Activated gamma-delta T cell treated with Interleukin-2 at 50 U/mL for 16 hours (primary cell): ENCODE results near the gene EPYC.

Experiments
- DNase-seq: peaks from one replicate; pipeline ENCODE4 v3.0.0-alpha.2; 2020

EPYC gene

GRCh38 chr12:91004872-91005271 lies at the start of gene EPYC:
EPYC (minus strand) TSS chr12:91004972; CDS start chr12:91002565, 2,407 bp downstream.
- no peak for DNase-seq

GRCh38 chr12:91053951-91054715 lies 49.4 kb upstream of the EPYC start:
- no peak for DNase-seq

DNA sequence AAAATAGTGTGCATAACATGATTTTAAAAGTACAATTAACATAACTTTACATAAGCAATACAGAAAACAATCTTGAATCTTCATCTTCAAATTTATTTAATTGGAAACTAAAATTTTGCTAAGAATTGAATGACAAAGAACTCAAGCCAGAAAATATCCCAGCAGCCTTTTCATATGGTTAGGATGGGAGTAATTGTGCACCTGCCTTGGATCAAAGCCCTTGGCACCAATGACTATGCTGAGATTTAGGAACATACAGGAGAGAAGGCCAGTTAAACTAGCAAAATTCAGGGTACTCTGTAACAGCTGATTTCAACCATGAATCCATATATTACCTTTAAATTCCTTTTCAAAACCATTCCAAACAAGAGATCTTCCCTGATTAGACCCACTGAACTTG lies 47.3 kb upstream of the EPYC start:
- no peak for DNase-seq

DNA sequence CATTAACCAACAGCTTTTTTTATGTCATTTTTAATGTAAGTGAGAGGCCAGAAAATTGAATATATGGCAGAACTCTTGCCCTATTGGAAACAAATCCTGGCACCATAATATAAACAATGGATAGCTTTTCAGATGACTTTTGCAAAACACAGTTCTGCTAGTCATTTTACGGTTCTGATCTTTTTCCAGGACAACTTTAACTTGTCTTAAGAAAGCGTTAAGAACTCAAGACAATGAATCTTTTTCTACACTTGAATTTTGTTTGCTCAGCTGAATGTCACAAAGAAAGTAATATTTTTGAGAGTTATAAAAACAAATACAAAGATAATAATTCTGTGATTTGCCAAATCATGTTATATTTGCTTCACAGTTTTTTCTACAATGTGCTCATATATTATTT lies 39.8 kb upstream of the EPYC start:
- DNase-seq: no peak

- no peak for DNase-seq
Measured at GRCh38 chr12:91043408-91043807, 38.6 kb upstream of the EPYC start.

GRCh38 chr12:91040096-91040755 lies 35.5 kb upstream of the EPYC start:
- no peak for DNase-seq

DNA sequence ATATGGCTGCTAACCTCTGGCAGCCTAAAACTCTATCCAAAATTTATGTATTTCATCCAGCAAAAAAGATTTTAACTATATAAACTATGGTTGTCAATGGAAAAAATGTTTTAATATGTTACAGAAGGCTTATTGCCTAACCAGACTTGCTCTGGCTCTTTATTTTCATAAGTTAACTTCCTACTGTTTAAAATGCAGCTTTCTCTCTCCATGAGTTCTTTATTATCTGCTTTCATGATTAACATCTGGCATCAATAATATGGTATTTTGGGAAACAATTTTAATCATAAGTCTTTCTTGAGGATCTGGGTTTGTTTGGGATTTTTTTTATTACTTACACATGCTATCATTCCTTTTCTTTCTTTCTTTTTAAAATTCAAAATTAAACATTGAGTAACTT lies 32.5 kb upstream of the EPYC start:
- DNase-seq: no peak

- no peak for DNase-seq
Measured at GRCh38 chr12:91033251-91033650, 28.5 kb upstream of the EPYC start.

DNA sequence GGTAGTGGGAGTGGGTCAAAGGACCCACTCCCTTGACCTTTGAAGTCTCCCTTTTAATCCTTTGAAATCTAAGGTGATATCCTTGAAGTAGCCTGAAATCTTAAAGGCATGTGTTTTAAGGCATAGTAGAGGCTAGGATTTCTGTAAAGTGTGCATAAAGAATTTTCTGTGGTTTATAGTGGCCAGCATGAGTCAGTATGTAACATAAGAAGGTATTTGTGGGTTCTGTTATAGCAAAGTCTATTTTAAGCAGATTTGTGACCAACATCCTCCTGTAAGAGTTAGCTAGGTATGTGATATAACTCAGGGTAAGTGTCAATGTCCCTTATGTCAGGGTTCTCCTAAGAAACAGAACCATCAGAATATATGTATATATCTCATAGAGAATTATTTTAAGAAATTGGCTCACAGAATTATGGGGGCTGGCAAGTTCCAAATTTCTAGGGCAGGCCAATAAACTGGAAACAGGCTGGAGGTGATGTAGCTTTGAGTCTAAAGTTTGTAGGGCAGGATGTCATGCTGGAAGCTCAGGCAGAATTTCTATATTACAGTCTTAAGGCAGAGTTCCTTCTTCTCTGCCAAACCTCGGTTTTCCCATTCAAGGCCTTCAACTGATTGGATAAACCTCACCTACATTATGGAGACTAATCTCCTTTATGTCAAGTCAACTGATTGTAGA lies 18.7 kb upstream of the EPYC start:
- DNase-seq: no peak

DNA sequence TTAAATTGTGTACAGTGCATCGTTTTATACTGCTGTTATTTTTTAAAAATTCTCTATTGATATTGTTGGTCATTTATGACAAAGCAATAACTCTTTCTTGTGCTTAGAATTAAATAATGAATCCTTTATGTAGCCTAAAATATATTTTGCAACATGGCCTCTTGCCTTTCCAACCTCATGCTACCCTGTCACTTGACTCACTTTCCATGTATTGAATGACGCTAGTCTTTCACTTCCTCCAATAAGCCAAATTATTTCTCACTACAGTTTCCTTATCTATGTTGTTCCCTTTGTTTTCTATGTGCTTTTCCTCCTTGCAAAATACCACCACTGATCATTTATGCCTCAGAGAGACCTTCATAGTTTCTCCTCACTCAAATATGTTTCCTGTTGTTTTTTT lies 16.3 kb upstream of the EPYC start:
- DNase-seq: no peak

DNA sequence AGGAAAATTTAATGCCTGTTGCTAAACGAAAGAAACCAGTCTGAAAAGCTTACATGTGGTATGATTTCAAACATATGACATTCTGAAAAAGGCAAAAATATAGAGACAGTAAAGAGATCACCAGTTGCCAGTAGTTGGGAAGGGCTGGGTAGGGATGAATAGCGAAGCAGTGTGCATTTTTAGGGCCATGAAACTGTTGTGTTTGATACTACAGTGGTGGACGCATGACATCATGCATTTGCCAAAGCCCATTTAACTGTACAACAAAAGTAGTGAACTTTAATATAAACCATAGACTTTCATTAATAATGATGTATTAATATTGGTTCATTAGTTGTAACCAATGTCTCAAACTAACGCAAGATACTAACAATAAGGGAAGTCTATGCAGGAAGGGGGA lies 14.7 kb upstream of the EPYC start:
- no peak for DNase-seq

DNA sequence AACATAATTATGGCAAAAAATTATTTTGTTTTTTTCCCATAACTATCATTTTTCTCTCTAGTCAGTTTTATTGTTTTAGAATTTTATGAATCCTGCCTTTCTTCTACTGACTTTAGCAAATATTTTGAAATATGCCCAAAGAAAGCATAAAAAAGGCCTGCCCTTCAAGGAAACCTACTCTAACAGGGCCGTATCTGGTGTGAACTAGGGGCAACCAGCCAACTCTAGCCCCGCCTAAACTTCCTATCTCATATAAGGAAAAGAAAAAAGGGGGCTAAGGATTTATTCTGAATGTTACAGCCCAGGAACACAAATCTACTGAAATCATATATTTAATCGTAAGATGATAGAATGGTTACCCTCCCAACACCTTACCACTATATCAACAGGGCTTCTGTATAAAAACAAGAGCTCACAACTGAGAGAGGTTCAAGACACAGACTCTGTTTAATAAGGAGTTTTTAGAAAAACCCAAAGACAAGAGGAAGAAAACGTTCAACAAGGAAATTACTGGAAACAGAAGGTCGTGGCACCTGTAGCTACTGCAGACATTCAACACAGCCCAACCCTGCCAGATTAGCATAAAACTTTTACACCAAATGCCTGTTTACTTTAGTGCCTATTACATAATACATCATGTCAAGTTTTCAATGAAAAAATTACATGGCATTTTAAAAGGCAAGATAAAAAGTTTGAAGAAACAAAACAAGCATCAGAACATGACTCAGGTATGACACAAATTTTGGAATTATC lies 12.9 kb upstream of the EPYC start:
- DNase-seq: no peak

- DNase-seq: no peak
Measured at GRCh38 chr12:91017043-91017442, 12.3 kb upstream of the EPYC start.

DNA sequence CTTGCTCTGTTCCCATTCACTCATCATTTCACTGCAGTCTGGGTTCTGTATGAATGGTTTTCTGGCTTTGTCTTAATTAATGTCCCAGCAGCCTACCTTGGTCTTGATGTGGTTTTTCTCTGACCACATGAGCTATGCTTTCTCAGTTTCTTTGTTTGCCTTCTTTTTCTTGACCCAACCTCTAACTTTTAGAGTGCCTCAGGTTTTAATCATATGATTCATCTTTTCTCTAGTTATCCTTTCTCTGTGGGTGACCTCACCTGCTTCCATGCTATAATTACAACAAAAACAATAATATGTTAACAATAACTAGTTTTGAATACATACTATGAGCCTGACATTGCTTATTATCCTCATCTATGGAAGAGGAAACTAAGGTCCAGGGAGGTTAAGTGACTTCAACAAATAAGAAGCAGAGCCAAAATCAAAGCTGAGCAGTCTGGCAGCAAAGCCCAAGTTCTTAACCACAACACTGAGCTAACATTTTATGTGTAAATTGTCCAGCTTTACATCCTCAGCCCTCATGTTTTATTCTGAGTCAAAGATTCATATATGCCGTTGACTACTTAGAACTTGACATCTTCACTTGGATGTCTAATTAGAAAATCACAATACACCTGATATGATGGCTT lies 4.7 kb upstream of the EPYC start:
- DNase-seq: no peak

DNA sequence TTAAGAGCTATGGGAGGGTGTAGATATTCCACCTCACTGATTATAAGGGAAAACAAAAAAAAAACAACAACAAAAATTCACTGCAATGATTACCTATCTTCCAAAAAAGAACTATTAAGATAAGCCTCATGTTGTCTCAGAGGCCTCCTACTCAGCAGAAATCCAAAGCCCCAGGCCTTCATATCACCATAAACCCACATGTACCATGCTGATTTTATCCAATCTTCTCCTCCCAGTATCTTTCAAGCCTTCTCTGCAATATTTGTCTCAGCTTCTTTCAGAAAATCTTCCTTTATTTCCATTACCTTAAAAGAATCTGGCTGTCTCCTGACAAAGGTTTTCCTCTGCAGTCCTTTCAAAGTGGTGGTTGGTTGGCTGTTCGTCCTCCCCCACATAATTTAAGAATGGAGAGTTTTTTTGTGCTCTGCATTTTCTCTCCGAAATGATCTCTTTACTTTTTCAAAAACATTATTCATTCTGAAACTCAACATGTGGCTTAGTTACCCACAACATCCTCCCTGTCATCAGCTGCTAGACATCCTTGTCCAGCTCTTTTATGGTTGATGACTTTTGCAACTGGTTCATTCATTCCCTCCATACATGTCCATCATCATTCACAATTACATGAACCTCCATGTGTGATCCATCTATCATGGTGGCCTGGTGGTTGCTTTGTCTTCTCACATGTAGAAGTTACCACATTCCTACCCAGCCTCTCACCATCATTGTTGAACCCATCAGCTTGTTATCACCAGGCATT lies 2.9 kb upstream of the EPYC start:
- no peak for DNase-seq

- DNase-seq: no peak
Measured at GRCh38 chr12:91003737-91004136, 1.0 kb downstream of the EPYC start.

- DNase-seq: no peak
Measured at GRCh38 chr12:91001306-91001705, 3.5 kb downstream of the EPYC start.

GRCh38 chr12:90999966-91000365 lies 4.8 kb downstream of the EPYC start:
- no peak for DNase-seq

DNA sequence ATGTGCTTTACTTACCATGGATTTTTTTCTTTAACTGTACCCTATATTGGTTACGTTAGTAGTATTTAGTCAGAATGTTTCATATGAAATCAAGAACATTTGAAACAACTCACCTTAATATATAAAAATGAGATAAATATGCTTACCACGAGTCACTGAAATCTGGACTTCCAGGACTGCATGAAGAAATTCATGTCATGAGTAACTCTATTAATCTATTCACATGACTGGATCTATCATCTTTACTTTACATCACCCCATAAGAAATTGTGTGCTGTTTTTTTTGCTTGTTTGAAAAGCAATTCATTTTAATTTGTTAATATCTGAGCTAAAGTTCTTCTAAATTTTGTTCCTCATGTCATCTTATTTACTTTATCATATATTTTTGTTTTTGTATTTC lies 5.2 kb downstream of the EPYC start:
- DNase-seq: no peak

DNA sequence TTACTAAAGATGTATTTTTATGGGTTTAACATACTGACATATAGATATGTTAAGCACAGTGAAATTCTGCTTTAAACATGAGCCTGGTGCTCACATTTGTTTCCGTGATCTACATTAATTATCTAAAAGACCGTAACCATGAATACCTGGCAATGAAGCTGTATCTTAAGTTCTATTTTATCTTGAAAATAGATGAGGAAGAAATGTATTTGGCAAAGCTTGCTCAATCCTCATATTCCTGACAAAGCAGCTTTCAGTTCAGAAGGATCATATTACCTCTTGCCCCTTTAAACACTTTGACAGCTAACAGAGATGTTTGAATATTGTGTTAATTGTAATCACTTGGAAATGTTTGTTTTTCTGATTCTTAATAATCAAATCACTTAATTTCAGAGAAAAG lies 9.8 kb downstream of the EPYC start:
- no peak for DNase-seq

DNA sequence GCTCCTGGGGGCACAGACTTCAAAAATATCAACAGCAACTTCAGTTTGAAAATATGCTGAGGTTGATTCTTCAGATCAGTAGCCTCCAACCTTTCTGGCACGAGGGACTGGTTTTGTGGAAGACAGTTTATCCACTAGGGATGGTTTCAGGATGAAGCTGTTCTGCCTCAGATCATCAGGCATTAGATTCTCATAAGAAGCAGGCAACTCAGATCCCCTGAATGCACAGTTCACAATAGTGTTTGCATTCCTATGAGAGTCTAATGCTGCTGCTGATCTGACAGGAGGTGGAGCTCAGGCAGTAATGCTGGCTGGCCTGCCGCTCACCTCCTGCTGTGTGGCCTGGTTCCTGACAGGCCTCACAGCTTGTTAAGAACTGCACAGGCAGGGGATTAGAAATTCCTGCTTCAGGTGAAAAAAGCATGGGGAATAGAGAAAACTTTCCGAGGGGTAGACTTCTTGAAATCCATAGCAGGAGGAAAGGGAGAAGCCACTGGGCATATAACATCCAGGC lies 12.8 kb downstream of the EPYC start:
- no peak for DNase-seq

DNA sequence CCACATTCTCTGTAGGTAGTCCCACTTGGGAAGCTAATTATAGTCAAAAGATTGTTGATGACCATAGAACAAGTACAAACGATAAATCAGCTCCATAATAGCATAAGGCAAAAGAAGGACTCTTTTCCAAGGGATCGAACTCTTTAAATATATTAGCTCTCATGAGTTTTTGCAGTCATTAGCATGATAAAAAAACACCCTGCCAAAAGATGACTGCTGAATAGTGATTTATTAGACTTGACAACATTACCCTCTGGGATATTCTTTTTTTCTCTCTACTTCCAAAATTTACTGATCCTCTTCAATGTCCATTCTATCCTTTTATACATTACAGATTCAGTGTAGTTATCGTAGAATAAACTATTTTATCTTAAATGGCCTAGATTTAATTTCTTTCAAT lies 14.2 kb downstream of the EPYC start:
- DNase-seq: no peak
